ENCODE results near the gene MCUB.

DNA sequence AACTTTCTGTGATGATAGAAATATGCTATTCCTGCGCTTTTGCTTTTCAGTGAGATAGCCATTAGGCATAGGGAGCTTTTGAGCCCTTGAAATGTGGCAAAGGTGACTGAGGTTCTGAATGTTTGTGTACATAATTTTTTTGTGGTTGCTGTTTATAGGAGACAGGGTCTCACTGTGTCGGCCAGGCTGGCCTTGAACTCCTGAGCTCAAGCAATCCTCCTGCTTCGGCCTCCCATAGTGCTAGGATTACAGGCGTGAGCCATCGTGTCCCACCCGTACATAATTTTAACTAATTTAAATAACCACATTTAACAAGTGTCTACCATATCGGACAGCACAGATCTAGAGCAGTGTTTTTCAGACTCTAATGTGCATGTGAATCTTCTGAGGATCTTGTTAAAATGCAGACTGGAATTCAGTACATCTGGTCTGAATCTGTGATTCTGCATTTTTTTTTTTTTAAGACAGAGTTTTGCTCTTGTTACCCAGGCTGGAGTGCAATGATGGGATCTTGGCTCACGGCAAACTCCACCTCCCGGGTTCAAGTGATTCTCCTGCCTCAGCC lies 97.9 kb downstream of the MCUB start:
- TF ChIP-seq, protein P1, sequence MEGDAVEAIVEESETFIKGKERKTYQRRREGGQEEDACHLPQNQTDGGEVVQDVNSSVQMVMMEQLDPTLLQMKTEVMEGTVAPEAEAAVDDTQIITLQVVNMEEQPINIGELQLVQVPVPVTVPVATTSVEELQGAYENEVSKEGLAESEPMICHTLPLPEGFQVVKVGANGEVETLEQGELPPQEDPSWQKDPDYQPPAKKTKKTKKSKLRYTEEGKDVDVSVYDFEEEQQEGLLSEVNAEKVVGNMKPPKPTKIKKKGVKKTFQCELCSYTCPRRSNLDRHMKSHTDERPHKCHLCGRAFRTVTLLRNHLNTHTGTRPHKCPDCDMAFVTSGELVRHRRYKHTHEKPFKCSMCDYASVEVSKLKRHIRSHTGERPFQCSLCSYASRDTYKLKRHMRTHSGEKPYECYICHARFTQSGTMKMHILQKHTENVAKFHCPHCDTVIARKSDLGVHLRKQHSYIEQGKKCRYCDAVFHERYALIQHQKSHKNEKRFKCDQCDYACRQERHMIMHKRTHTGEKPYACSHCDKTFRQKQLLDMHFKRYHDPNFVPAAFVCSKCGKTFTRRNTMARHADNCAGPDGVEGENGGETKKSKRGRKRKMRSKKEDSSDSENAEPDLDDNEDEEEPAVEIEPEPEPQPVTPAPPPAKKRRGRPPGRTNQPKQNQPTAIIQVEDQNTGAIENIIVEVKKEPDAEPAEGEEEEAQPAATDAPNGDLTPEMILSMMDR (conservative IDR thresholded peaks at IDR 0.05 in 1 of 2, IDR thresholded peaks at IDR 0.05 in 1 of 2; ENCODE audit: low read depth in 1 of 2, low read length in 2 of 2): no peak
- no peak for TF ChIP-seq EZH2 (IDR thresholded peaks at IDR 0.05; ENCODE audit: low read length, missing control alignments)

All from fibroblast of lung (primary cell).